NCI-H82 treated with DMSO at 0.1 percent for 48 hours (cell line): ENCODE data around the gene RPE.

Source experiments
- DNase-seq: peaks from one replicate; lab custom pipeline; 2025; ENCODE audit not compliant: unreplicated experiment; lab: John Stamatoyannopoulos, UW

The RPE gene

DNA sequence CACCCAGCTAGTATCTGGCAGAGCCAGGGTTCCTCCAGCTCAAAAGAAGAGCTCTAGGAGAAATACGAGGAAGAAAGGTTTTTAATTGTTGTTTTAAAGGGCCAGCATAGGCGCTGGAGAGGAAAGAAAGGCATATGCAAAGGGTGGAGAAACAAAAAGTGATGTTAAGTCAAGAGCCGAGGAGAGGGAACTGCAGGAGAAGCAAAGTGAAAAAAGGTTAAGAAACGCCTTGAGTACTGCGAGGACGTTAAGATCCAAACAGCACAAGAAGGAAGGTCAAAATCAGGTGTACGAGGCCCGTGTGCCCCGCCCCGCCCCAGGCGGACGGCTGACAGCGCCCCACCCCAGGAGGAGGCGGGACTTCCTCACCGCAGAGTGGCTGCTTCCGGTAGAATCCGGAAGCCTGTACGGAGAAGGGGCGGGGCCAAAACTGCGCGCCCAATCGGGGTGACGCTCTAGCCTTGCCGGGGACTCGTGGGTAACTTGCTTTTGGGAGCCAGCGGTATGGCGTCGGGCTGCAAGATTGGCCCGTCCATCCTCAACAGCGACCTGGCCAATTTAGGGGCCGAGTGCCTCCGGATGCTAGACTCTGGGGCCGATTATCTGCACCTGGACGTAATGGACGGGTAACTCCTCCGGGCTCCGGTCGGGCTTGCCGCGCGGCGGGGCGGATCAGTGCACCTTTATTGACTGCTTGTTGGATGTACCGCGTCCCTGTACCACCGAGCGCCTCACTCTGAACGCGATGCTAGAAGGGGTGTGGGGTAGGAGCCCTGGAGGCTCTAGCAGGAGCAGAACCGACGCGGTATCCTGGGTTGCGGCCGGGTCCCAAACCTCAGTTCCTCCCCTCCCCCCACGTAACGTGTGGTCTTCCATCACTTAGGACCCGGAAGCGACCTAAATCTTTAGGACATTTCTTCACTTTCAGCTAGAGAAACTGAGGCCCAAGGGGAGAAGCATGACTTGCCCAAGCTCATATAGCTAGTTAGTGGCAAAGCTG is at the start of gene RPE:
RPE (plus strand) TSS at position 481 of the 1,000 bp plus-strand sequence; CDS start at position 505, 24 bp downstream.
- DNase-seq, result peak; percentile 85

DNA sequence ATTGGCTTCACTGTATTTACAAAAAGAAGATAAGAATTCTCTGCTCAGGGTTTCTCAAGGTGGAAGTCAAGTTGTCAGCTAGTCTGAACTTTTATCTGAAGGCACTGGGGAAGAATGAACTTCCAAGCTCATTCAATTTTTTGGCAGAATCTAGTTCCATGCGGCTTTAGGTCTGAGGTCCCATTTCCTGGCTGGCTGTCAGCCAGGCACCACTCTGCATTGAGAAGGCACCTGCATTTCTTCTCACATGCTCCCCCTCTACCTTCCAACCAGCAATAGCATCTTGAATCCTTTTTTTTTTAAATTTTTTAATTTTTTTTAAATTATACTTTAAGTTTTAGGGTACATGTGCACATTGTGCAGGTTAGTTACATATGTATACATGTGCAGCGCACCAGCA is 46.2 kb upstream of the RPE start:
- no peak for DNase-seq

DNA sequence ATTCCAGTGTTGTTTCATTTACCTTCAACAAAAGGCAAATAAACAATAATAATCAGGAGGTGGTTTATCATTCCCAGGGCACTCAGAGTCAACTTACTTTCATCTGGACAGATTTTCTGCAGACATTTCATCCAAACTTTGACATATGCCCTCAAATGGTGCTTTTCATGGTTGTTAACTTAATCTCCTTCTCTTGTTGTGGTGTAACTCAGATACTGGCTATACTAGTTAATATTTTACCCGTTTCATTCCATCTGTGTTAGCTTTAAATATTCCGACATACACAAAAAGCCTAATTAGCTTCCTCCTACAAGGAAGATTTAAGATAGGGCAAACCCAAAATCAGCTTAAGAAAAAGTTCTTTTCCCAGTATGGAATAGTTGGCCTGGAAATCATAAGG is 44.4 kb upstream of the RPE start:
- no peak for DNase-seq

DNA sequence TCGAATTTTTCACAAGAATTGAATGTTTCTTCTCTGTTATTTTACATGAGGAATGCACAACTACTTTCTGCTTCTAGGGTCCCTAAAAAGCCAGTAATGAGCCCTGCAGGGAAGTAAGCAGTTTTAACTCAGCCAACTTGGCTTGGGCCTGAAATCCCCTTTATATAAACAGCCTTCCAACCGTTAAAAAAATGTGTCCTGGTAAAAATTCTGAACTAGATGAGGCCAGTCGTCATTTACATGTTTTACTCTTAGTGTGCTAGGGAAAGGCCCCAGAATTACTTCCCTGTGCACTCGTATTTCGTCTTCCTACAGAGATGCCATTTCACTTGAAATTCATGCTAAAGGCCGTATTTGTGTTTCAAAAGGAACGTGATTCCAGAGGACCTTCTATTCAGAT is 42.4 kb upstream of the RPE start:
- no peak for DNase-seq

DNA sequence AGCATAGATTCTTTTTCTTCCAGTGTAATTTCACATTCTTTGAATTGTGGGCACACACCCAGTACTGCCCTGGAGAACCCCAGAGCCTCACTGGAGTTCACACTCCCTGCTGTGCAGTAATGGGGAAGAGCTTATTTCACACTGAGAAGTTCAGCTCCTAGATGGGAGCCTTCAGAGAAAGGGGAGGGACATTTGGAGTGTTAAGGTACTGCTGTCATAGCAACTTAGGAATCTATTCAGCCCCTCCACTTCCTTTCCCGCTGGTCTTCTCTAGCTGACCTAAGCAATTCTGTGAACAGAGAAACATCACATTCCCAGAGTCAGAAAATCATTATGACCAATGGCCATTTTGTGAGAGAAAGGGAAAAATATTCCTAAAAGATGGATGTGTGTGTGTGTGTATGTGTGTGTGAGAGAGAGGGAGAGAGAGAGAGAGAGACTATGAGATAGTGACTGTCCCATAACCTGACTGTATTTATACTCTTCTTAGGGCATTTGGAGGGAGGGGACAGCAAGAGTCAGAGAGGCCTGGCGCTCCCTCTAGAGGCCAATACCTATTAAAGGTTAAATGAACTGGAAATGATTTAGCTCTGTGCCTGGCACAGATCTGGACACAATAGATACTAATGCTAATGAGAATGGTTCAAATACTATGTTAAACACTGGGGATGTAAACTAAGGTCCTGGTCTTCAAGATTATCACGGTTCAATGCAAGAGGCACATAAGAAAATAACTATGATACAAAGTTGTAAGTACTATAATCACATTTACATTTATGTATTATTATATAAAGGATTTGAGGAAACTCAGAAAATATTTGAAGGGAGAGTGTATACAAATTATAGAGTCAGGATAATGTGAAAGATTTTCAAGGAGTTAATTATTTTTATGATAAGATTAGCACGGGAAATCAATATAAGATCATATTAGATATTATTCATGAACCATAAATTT is 41.5 kb upstream of the RPE start:
- DNase-seq, result peak; percentile 55

DNA sequence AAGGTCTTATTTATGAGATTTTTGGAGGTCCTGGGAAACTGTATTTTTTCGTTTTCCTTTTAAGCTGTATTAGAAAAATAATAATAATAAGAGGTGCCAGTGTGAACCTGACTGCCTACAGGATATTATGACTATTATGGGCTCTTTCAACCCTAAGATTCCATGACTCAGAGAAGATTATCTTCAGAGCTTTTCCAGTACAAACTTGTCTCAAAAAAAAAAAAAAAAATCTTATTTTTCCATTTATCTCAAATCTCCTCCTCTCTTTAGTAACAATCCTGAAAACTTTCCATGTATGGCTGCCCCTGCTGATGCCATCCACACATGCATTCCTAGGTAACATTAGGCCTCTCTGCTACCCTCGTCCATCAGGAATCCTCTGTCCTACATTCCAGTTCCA is 36.7 kb upstream of the RPE start:
- no peak for DNase-seq

DNA sequence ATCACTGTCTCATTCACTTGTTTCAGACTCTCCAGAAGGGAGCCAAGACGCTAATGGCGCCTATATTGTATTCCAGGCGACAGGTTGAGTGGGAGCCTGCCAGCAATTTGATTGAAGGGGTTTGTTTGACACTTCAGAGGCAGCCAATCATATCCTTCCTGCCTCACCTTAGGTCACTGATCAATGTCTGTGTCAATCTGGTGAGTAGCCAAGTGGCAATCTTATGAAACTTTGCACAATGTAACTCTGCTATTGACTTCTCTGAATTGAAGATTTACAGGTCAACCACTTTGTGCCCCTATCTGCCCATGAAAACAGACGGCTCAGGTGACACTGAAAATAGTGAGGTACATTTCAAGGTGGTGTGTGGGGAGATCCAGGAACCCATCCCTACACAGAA is 32.7 kb upstream of the RPE start:
- DNase-seq, result no peak

DNA sequence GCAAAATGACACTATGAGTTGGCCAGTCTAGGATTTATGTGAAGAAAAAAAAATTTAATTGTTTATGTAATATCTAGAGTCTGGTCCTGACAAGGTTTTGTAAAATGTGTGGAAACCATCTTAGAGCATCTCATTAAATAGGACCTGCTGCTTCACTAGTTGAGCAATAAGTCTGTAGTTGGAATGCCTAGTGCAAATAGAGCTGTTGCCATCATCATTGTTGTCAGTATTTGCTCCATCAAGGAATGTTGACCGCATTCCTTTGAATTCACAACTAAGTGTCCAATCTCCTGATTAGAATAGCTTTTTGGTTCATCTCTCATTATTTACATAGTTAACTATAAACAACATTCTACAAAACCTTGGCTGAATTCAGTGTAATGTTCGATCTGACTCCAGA is 32.2 kb upstream of the RPE start:
- DNase-seq, result no peak

DNA sequence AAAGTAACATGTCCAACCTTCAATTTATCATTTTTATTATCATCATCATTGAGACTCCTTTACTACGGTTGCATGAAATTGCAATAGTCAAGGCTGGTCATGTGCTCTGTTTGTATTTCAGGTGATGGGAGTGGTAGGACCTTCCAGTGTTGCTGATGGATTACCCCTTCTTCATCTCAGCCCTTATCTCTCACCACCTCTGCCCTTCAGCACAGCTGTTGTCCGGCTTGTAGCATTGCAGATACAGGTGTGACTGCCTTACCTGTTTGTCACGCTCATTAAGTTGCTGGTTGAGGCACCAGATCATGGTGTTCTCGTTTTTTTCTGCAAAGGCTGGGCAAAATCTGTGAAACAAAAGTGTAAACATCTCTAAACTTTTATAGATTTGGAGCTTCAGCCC is 31.7 kb upstream of the RPE start:
- DNase-seq, result no peak

DNA sequence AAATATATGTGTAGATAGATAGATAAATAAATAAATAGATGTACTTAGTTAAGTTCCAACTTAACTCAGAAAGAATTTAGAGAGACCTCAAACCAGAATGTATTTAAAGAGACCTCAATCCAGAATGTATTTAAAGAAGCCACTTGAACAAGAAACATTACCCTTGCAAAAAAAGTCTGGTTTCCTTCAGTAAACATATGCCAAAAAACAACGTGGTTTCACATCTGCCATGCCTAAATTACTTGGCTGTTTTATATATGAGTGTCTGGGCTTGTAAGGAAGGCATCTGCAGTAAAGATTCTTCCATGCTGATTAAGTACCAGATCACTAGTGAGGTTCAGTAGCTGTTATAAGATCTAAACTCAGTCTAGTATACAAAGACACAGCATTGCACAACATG is 29.1 kb upstream of the RPE start:
- DNase-seq, result no peak

DNA sequence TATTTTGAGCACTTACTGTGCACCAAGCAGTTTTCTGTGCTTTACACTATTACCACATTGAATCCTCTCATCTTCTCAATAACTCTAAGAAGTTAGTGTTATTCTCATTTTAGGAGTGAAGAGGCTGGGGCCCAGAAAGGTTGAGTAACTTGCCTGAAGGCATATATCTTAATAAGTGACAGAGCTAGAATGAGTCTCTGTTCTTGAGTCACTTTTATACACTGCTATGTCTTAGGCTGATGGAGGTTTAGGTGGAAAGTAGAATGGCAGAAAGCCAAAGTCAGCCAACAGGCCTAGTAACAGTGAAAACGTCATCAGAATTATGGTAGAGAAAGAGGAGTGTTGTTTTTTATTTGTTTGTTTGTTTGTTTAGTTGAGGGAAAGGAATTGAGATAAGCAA is 27.9 kb upstream of the RPE start:
- no peak for DNase-seq

DNA sequence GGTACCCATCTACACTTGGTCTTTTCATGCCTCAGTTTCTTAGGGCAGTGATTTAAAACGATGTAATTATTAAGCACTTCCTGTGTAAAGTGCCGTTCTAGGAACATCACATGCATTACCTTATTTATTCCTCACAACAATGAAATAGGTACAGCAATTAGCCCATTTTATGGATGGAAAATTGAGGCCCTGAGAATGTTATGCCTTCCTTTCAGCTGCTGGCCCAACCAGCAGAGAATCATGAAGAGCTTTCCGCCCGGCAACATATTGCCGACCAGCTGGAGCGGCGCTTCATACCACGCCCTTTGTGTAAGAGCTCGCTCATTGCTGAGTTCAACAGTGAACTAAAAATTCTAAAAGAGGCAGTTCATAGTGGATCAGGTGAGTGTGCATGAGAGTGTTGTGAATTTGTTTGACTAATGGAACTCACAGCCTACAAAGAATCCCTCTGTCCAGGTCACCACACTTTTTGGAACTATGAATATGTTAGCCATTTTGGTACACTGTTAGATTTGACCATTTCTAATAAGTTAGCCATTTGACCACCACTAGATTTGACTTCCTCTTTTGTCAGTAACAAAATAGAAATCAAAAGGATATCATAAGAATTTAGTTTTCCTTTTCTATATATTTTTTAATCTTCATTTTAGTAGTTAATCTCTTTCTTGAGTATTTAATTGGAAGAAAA is 25.6 kb upstream of the RPE start:
- DNase-seq, result no peak

DNA sequence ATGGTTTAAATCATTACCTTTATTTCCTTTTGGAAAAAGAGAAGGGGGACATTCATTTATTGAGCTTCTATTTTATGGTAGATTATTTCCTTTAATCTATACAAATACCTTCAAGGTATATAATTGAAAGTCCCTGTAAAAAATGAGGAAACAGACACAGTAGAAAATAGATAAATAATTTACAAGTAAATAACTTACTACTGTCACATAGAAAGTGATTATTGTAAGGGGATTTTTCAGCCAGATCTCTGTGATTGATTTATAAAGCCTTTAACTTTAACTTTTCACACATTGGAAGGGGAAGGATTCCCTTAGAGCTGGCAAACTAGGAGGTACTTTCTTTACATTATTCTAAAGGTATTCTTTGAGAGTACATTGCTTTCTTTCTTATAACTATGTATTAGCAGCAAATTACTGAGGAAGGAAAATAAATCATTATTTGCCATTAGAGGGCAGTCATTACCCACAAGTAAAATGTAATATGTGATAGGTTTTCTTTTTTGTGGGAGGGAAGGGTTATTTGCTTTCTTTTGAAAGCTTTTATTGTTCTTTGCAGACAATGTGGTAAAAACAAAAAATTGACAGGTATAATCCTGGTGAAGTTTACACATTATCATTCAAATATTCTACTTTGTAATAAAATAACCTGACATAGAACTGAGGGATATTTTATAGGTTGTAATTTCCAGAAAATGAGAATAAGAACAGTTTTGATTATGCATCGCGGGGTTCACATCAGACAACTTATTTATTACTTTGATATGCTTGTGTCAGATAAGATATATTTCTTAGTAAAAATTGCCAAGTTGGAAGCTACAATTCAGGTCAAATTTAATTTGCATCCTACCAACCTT is 24.8 kb upstream of the RPE start:
- peak; percentile 44 for DNase-seq

DNA sequence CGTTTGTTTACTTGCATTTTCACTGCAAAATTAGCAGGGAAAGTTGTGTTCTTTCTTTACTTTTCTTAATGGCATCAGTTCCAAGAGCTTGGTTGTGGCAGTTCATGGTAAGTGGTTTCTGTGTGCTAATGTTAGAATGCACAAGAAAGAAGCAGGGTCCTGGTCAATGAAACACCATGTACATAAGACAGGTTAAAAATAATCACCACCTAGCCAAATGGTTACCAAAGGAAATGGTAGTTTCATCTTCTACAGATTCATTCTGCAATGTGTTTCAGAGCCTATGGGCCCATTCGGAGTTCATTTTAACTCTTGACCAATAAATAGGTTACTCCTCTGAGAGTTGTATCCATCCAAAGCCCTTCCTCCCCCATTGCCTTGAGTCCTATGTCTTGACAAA is 18.1 kb upstream of the RPE start:
- DNase-seq, result no peak

DNA sequence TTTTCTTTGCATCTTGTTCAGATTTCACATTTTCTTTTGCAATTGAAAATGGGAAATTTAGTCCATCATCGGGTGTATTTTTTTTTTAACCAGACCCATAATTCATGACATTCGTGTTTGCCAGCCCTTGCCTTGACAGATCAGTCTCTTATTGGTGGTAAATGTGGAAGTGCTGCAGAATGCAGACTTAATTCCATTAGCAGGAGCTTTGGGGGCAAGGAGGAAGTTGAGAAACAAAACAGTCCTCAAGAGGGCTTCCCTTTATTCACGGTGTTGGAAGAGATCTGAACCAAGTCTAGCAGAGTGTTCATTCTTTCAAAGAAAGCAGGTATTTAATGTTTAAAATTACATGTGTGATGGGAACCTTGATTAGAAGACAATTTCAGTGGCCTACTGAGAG is 16.6 kb upstream of the RPE start:
- DNase-seq, result no peak

DNA sequence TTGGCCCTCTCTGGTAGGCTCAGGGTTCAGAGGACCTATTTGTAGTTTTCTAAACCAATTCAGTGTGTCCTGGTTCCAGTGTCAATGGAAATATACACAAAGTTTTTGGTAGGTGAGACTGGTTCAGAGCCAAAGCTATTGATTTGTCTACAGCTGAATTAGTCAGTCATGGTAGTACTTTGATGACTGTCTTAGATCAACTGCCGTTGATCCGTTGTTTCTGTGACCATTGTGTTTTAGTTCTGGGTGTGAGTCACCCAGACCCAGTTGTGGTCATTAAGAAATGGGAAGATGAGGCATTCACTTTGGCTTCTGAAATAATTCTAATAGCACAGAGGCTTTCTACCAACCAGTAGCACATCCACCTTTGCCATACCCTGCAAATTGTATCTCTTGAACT is 16.0 kb upstream of the RPE start:
- no peak for DNase-seq

DNA sequence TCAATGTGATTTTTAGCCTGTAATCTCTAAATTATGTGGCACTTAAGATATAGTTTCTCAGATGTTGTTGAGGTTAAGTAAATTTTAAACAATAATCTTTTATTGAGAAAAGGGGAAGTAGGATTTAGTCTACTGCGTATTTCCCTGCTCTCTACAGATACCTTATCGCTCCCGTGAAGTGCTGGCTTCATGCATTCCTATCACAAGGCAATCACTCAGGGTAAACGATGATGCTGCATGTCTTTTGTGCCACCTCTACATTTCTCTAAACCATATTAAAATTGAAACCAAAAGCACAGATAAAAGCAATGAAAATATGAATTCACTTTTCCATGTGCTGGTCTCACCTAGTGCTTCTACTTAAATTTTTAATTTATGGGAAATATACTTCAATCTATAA is 14.4 kb upstream of the RPE start:
- no peak for DNase-seq

DNA sequence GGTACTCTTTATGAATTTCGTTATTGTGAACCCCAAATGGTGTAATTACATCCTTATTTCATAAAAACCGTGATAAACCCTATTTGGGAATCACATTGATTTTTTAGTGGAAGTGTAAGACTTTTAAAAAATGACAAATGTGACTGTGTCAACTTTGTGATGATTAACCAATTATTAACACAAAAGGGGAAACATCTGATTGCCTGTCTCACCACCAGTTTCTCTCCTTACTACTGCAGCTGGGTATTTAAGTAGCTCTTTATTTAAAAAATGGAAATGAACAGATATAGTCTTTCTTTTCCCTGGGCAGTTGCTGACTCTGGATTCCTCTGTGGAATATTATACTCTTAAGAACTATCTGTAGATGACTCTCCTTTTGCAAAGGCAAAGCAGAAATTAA is 11.6 kb upstream of the RPE start:
- DNase-seq, result no peak

DNA sequence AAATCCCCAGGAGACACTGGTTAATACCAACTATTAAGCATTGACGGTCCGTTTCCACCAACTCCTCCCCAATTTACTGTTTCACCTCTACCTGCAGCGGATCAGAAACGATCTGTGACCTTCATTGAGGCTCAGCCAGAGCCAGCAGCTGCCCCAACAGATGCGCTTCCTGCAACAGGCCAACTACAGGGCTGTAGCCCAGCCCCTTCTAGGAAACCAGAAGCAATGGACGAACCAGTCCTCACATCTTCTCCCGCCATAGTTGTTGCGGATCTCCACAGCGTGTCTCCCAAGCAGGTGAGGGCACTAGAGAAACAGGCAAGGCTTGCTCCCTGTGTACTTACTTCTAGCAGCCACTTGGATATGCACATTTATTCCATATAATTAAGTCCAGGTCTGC is 8.5 kb upstream of the RPE start:
- no peak for DNase-seq

DNA sequence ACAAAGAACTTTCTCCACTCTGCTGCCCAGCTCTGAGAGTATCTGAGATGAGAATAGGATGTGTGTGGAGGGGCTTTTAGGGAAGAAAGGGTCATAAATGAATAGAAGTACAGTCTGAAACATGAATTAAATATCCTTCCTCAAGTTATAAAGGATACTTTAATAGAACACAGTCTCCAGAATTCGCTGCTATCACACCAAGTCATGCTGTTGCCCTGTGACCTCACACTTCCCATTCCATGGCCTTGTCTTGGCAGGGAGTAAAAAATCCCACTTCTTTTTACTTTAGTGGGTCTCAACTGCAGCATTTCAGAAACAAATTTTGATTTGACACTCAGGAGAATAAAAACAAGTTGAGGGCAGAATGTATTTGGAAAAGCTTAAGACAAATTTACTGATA is 3.8 kb upstream of the RPE start:
- no peak for DNase-seq
